ENCODE results near the gene GOLPH3.

GOLPH3 gene

DNA sequence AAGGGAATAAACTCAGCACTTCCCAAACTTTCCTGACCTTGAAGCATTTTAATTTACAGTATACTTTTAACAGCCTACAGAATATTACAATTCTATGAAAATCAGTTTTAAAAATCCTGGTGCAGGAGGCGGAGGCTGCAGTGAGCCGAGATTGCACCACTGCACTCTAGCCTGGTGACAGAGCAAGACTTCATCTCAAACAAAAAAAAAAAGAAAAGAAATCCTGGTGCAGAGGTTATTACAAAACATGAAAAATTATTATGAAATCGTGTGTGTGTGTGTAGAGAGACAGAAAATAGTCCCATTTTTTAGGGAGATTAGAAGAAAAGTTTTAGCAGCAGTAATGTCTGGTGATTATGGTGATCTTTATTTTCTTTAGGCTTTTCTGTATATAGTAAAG lies 26.9 kb downstream of the GOLPH3 start:
- H3K4me1 ChIP-seq (ENCODE audit: insufficient read depth, low read length, poor library complexity, severe bottlenecking): no peaks in the 10 kb centered on the region
- H3K79me2 ChIP-seq (ENCODE audit: insufficient read depth, low read length): peaks cover 87% of the 10 kb centered on the region
- H3K27me3 ChIP-seq (ENCODE audit: insufficient read depth, low read length, poor library complexity, severe bottlenecking): no peaks in the 10 kb centered on the region
- H3F3A ChIP-seq (ENCODE audit: low read depth): no peaks in the 10 kb centered on the region
- no peak overlapping the region for H3K9ac ChIP-seq (ENCODE audit: low read depth, low read length, poor library complexity, severe bottlenecking)
- H2AFZ ChIP-seq (ENCODE audit: low read length): no peak overlapping the region
- H3K4me3 ChIP-seq (ENCODE audit: low read length, poor library complexity, severe bottlenecking): no peak overlapping the region
- H4K20me1 ChIP-seq (ENCODE audit: insufficient read depth, low read length, poor library complexity, severe bottlenecking): peaks cover 68% of the 10 kb centered on the region
- H3K36me3 ChIP-seq (ENCODE audit: insufficient read depth, low read length): 0 out of 2 replicates have a peak, but pooled peaks cover 5% of the 10 kb centered on the region
- TF ChIP-seq EZH2phosphoT487 (IDR thresholded peaks at IDR 0.05; ENCODE audit: borderline replicate concordance): no peak
- no peaks in the 10 kb centered on the region for H3K9me2 ChIP-seq (replicated peaks; ENCODE audit: low read depth, low read length)
- H3K4me2 ChIP-seq (ENCODE audit: low read depth, low read length, poor library complexity, severe bottlenecking): no peak overlapping the region
- H3K9me3 ChIP-seq (ENCODE audit: insufficient read depth, low read depth, low read length): no peaks in the 10 kb centered on the region

DNA sequence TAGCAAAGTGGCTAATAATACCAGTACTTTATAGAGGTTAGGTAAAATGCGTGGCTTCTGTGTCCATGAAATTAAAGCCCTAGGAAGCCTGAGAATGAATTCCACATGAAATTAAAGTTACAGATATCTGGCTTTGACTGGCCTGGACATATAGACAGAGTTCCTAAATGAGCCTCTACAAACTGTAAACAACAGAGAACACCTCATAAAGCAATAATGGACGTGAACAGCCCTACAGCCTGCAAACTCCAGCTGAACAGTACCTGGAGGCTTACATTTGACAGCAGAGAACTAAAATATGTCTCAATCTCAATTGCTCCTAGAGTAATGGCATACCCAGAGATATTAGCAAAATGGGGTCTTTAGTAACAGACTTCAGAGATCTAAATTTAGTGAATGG lies 28.7 kb downstream of the GOLPH3 start:
- H3K4me3 ChIP-seq (ENCODE audit: low read length, poor library complexity, severe bottlenecking): no peak overlapping the region
- H3K27me3 ChIP-seq (ENCODE audit: insufficient read depth, low read length, poor library complexity, severe bottlenecking): no peaks in the 10 kb centered on the region
- TF ChIP-seq, protein P1, sequence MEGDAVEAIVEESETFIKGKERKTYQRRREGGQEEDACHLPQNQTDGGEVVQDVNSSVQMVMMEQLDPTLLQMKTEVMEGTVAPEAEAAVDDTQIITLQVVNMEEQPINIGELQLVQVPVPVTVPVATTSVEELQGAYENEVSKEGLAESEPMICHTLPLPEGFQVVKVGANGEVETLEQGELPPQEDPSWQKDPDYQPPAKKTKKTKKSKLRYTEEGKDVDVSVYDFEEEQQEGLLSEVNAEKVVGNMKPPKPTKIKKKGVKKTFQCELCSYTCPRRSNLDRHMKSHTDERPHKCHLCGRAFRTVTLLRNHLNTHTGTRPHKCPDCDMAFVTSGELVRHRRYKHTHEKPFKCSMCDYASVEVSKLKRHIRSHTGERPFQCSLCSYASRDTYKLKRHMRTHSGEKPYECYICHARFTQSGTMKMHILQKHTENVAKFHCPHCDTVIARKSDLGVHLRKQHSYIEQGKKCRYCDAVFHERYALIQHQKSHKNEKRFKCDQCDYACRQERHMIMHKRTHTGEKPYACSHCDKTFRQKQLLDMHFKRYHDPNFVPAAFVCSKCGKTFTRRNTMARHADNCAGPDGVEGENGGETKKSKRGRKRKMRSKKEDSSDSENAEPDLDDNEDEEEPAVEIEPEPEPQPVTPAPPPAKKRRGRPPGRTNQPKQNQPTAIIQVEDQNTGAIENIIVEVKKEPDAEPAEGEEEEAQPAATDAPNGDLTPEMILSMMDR (conservative IDR thresholded peaks at IDR 0.05; ENCODE audit: low read length): no peak
- TF ChIP-seq EZH2phosphoT487 (IDR thresholded peaks at IDR 0.05; ENCODE audit: borderline replicate concordance): no peak
- no peaks in the 10 kb centered on the region for H3K4me1 ChIP-seq (ENCODE audit: insufficient read depth, low read length, poor library complexity, severe bottlenecking)
- no peaks in the 10 kb centered on the region for H3K9me2 ChIP-seq (replicated peaks; ENCODE audit: low read depth, low read length)
- no peak overlapping the region for H3K4me2 ChIP-seq (ENCODE audit: low read depth, low read length, poor library complexity, severe bottlenecking)
- no peak overlapping the region for H2AFZ ChIP-seq (ENCODE audit: low read length)
- H3K79me2 ChIP-seq (ENCODE audit: insufficient read depth, low read length): peaks cover 73% of the 10 kb centered on the region
- peaks cover 15% of the 10 kb centered on the region; the same call in 1 of the 2 replicates for H3K36me3 ChIP-seq (ENCODE audit: insufficient read depth, low read length)
- peaks cover 53% of the 10 kb centered on the region for H4K20me1 ChIP-seq (ENCODE audit: insufficient read depth, low read length, poor library complexity, severe bottlenecking)
- no peaks in the 10 kb centered on the region for H3K9me3 ChIP-seq (ENCODE audit: insufficient read depth, low read depth, low read length)
- no peak overlapping the region for H3K9ac ChIP-seq (ENCODE audit: low read depth, low read length, poor library complexity, severe bottlenecking)
- H3F3A ChIP-seq (ENCODE audit: low read depth): no peaks in the 10 kb centered on the region

DNA sequence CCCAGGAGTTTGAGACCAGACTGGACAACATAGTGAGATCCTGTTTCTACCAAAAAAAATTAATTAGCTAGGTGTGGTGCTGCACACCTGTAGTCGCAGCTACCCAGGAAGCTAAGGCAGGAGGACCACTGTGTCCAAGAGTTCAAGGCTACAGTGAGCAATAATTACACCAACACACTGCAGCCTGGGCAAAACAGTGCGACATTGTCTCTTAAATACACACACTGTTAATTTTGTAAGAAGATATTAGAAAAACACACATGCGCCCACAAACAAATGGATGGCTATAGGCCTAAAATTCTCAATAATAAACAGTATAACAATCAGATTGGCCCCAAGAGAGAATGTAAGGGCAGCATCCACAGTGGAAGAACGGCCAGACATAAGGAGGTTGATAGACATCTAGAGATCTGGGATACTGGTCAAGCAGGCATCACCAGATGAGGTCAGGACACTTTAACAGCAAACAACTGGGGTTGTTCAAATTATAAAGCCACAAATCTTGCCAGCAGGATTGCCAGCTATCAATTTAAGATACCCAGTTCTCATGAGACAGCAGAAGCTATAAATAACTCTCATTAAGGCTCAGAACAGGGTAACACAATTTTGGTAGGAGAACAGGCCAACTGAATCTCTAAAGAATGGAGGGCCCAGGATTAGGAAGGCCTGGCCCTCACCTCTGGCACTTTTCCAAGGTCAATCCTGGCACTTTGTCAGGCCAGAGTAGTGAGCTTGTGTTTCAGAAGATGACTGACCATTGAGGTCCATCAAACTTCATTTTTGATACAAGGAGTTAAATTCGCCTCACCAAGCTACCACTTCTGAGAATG lies 29.5 kb downstream of the GOLPH3 start:
- no peaks in the 10 kb centered on the region for H3K9me2 ChIP-seq (replicated peaks; ENCODE audit: low read depth, low read length)
- no peaks in the 10 kb centered on the region for H3K4me1 ChIP-seq (ENCODE audit: insufficient read depth, low read length, poor library complexity, severe bottlenecking)
- H3K4me3 ChIP-seq (ENCODE audit: low read length, poor library complexity, severe bottlenecking): no peak overlapping the region
- peaks cover 50% of the 10 kb centered on the region for H4K20me1 ChIP-seq (ENCODE audit: insufficient read depth, low read length, poor library complexity, severe bottlenecking)
- H3K9me3 ChIP-seq (ENCODE audit: insufficient read depth, low read depth, low read length): no peaks in the 10 kb centered on the region
- H3K79me2 ChIP-seq (ENCODE audit: insufficient read depth, low read length): peaks cover 70% of the 10 kb centered on the region
- TF ChIP-seq EZH2phosphoT487 (IDR thresholded peaks at IDR 0.05; ENCODE audit: borderline replicate concordance): no peak
- TF ChIP-seq, protein P1 (conservative IDR thresholded peaks at IDR 0.05; ENCODE audit: low read length): no peak
- H3F3A ChIP-seq (ENCODE audit: low read depth): no peaks in the 10 kb centered on the region
- no peak overlapping the region for H3K4me2 ChIP-seq (ENCODE audit: low read depth, low read length, poor library complexity, severe bottlenecking)
- peaks cover 15% of the 10 kb centered on the region; the same call in 1 of the 2 replicates for H3K36me3 ChIP-seq (ENCODE audit: insufficient read depth, low read length)
- H3K27me3 ChIP-seq (ENCODE audit: insufficient read depth, low read length, poor library complexity, severe bottlenecking): no peaks in the 10 kb centered on the region
- no peak overlapping the region for H2AFZ ChIP-seq (ENCODE audit: low read length)
- no peak overlapping the region for H3K9ac ChIP-seq (ENCODE audit: low read depth, low read length, poor library complexity, severe bottlenecking)

All from Loucy (cell line).